AG09319 (cell line): ENCODE results near the gene KCNQ4.

Experiments used
- DNase-seq: peaks from one replicate; pipeline ENCODE4 v3.0.0-alpha.2; 2010; ENCODE audit warnings: low read depth; ENCODE audit errors: extremely low read depth
- TF ChIP-seq, protein P1 (sequence below): IDR thresholded peaks from 2 replicates; pipeline ENCODE4 v1.5.1; 2011; ENCODE audit warnings: low read depth, mild to moderate bottlenecking, inconsistent platforms, low read length, moderate library complexity

KCNQ4 gene

GRCh38 chr1:40876436-40876761, 92.8 kb downstream of the KCNQ4 start:
- no peak for DNase-seq

GRCh38 chr1:40876891-40877290, 93.3 kb downstream of the KCNQ4 start:
- TF ChIP-seq, protein P1, sequence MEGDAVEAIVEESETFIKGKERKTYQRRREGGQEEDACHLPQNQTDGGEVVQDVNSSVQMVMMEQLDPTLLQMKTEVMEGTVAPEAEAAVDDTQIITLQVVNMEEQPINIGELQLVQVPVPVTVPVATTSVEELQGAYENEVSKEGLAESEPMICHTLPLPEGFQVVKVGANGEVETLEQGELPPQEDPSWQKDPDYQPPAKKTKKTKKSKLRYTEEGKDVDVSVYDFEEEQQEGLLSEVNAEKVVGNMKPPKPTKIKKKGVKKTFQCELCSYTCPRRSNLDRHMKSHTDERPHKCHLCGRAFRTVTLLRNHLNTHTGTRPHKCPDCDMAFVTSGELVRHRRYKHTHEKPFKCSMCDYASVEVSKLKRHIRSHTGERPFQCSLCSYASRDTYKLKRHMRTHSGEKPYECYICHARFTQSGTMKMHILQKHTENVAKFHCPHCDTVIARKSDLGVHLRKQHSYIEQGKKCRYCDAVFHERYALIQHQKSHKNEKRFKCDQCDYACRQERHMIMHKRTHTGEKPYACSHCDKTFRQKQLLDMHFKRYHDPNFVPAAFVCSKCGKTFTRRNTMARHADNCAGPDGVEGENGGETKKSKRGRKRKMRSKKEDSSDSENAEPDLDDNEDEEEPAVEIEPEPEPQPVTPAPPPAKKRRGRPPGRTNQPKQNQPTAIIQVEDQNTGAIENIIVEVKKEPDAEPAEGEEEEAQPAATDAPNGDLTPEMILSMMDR: no peak
- no peak for DNase-seq

More at GRCh38 chr1:40876436-40876761, 92.8 kb downstream of the KCNQ4 start:
- TF ChIP-seq, protein P1: no peak

GRCh38 chr1:40877698-40878097, 94.1 kb downstream of the KCNQ4 start:
- DNase-seq: peak; percentile 49
- TF ChIP-seq, protein P1: no peak

DNA sequence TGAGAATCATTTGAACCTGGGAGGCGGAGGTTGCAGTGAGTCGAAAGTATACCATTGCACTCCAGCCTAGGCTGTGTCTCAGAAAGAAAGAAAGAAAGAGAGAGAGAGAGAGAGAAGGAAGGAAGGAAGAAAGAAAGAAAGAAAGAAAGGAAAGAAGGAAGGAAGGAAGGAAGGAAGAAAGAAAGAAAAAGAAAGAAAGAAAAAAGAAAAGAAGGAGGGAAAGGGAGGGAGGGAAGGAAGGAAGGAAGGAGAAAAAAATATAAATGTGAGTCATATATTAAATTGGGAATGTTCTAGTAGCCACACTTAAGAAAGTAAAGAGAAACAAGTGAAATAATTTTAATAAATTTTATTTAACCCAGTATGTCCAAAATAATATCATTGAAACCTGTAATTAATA, 95.3 kb downstream of the KCNQ4 start:
- DNase-seq: no peak
- TF ChIP-seq, protein P1: no peak

- DNase-seq: no peak
- TF ChIP-seq, protein P1: no peak
Observed at GRCh38 chr1:40879482-40880175, 96.0 kb downstream of the KCNQ4 start.

GRCh38 chr1:40880813-40881549, 97.4 kb downstream of the KCNQ4 start:
- no peak for DNase-seq
- TF ChIP-seq, protein P1: no peak

DNA sequence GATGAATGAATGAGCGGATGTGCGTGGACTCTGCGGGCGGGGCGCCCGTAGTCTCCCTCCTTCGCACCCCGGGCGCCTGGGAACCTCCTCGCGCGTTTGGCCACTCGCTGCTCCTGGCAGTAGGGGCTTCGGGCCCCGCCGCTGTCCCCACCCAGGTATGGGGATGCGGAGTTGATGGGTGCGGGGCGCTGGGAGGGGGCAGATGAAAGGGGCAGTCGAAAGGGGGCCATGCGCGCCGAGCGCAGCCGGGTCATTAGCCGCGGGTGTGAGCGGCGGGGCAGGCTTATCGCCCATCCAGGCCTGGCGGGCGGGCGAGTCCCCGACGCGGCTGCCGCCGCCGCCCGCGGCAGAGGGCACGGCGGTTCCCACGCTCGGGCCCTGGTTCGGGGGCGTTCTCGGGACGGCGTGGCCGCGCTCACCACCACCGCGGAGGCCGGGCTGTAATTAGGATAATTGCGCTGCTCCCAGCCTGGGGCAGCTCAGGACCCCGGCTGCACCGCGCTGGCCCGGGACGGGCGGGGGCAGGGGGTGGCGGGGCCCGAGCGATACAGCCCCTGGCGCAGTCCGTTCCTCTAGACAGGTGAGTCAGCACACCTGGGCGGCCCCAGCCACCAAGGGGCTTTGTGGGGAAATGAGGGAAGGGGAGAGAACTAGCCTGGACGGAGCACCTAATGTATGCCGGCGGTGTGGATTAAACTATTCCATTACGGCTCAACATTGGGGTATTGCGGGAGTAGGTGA, 100.6 kb downstream of the KCNQ4 start:
- no peak for DNase-seq
- TF ChIP-seq, protein P1: no peak
